HG03442 (cell line): Measurements from ENCODE around the gene FAM163A.
"Not testable (repeated sequence)": the region's sequence is repeated elsewhere in the genome, so short reads cannot be mapped to it uniquely, and the experiment has no call there.

Experiments
- ATAC-seq: cut with Tn5 transposase; IDR thresholded peaks from one replicate; pipeline ENCODE4 v1.9.1; 2021; ENCODE audit warnings: mild to moderate bottlenecking, moderate library complexity; ENCODE audit not compliant: unreplicated experiment

The FAM163A gene

GRCh38 chr1:179836686-179837445, 93.8 kb downstream of the FAM163A start:
- not testable (repeated sequence) for ATAC-seq

- ATAC-seq, result no peak
Observed at GRCh38 chr1:179840107-179840506, 97.0 kb downstream of the FAM163A start.

GRCh38 chr1:179848233-179848632, 105.1 kb downstream of the FAM163A start:
- ATAC-seq, result no peak

GRCh38 chr1:179853102-179853501, 110.0 kb downstream of the FAM163A start:
- no peak for ATAC-seq

GRCh38 chr1:179855831-179856230, 112.7 kb downstream of the FAM163A start:
- ATAC-seq, result not testable (repeated sequence)

- no peak for ATAC-seq
Observed at GRCh38 chr1:179856296-179856695, 113.2 kb downstream of the FAM163A start.

- no peak for ATAC-seq
Observed at GRCh38 chr1:179857009-179857408, 113.9 kb downstream of the FAM163A start.

GRCh38 chr1:179860652-179861051, 117.6 kb downstream of the FAM163A start:
- no peak for ATAC-seq

- no peak for ATAC-seq
Observed at GRCh38 chr1:179865377-179865776, 122.3 kb downstream of the FAM163A start.
